Right ventricle myocardium superior (tissue), 1 donor: Measurements from ENCODE around the gene FBXO48. TPM values are rescaled to one million over a fixed set of nuclear protein-coding genes. Genes with fewer than 3 reads are reported as not detected.
A peak's percentile ranks its signal among the peaks of the same experiment; 100 is the strongest.
"Not testable (repeated sequence)": the region's sequence is repeated elsewhere in the genome, so short reads cannot be mapped to it uniquely, and the experiment has no call there.

ENCODE experiments used
- ATAC-seq: fragments of 200-7000 bp; cut with Tn5 transposase; one replicate; pipeline ENCODE4 v1.9.1; 2020; ENCODE audit warnings: mild to moderate bottlenecking; ENCODE audit not compliant: poor library complexity
- DNase-seq: peaks from one replicate; pipeline ENCODE4 v3.0.0-alpha.2; 2020
- intact Hi-C: fragments of 100-400 bp; cut with DNase I; formaldehyde crosslinking; loops from one replicate; pipeline ENCODE4 v1.11.2; 2022
- long read RNA-seq: library from polyadenylated mRNA; unstranded; transcript quantifications from one replicate; pipeline ENCODE4 v2.0.0, GENCODE V29; 2021
- total RNA-seq: library from RNA; stranded (reverse); fragmentation: NEBNext Ultra II Directional; extraction: Animal tissue kit (Norgen Biotek cat#: 25700); gene quantifications from one replicate; pipeline ENCODE4 v1.2.1, GENCODE V29; 2021
- donor health status: DM: no; HTN: yes; CAD: no; lungs with severe emphysema.

The FBXO48 gene, protein sequence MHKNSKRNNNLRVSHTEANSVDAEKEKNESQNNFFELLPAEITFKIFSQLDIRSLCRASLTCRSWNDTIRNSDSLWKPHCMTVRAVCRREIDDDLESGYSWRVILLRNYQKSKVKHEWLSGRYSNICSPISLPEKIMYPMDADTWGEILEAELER
- 1.1 TPM for total RNA-seq
- long read RNA-seq, full-length matches to known transcripts = 1 of 4 reads
- long read RNA-seq, partial matches to known transcripts = 1 of 4 reads
- long read RNA-seq, other reads (novel, unspliced or antisense) = 2 of 4 reads

DNA sequence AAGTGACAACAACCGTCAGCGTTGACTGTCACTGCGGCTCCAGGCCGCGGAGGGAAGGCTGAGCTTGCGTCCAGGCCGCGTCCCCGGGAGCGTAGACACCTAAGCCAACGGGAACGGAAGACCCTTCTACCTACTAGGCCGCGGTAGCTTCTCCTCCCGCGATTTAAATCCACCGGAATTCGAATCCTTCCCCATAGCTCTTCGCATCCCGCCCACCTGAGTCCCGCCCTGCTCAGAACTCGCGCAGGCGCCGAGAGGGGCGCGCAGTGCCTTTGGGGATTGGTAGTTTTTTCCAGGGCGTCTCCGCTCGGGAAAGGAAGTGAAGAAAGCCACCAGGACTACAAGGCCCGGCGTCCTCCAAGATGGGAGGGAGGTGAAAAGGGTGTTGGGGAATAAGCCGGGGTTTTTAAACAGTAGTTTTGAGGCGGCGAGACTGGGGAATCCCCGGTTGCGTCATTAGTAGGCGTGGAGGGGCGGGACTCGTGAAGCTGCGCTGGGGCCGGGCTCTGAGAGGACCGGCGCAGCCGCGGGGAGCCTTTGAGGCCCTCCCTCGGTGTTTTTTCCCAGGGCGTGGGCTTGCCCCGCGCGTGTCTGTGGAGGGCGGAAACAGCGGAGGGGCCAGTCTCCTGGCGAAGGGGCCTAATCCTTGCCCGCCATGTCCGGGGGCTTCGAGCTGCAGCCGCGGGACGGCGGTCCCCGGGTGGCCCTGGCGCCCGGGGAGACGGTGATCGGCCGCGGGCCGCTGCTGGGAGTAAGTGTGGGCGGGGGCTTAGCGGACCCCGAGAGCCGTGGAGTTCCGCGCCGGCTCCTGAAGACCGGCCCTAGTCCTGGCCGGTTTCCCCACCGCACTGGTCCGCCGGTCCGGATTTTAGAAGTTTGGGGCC, at the start of gene FBXO48, which contains the start of gene APLF:
TSS of gene FBXO48 (minus strand) at position 218 of the 884 bp plus-strand sequence. CDS start 2,149 bp downstream, outside the sequence.
TSS of gene APLF (plus strand) at position 509 of the 884 bp plus-strand sequence. CDS start at position 656, 147 bp downstream.
- ATAC-seq = peak; percentile 98
- intact Hi-C loops = loop anchor here (10.0 kb wide), 1 partner anchor 457 kb away; no protein-coding TSS in a partner anchor

DNA sequence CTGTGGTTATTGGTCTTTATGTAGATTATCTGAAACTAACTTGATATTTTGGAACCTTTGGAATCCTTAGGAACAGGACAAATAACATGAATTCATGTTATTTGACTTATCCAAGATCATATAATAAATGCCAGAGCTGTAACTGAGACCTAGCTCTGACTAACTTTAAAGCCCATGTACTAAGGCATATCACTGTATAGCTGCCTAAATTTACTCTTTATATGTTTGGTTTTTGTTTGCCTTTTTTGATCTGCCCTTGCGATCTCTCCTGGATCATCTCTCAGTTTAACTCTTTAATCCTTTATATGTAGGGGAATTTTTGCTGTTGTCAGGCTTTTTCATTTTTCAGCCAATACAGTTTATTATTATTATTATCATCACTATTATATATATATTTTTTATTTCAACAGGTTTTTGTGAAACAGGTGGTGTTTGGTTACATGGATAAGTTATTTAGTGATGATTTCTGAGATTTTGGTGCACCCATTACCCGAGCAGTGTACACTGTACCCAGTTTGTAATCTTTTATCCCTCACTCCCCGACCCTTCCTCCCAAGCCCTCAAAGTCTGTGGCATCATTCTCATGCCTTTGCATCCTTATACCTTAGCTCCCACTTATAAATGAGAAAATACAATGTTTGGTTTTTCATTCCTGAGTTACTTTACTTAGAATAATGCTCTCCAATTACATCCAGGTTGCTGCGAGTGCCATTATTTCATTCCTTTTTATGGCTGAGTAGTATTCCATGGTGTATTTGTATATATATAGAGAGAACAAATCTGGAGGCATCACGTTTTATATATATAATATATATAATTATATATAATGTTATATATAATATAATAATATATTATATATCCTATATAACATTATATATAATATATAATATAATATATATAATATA, 49.2 kb upstream of the FBXO48 start:
- intact Hi-C loops = no loop called here
- DNase-seq (no peak), ATAC-seq (no peak)

More for the DNA sequence above, at the start of gene FBXO48, which contains the start of gene APLF:
- DNase-seq = peak; percentile 98

DNA sequence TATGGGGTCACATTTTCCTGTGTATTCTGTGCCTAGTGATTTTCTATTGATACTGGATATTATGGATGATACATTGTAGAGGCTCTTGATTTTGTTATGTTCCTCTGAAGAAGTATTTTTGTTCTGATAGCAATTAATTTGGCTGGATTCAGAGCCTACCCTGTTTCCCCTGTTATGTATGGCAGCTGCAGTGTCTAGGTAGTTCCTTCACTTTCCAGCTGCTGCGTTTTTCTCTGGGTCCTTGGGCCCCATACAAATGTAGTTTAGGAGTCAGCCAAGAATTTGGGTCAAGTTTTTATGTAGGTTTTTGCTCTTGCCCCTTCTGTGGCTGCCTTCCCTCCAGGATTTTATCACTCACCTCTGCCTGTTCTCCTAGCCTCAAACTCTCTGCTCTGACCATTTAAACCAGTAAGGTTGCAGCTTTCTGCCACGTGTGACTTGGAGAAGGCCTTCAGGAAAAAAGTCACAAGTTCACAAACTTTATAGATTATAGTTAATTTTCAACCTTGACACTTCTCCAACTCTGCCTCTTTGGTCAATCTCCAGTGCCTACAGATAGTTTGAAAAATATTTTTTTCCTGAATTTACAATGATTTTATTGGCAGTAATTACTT, 47.3 kb upstream of the FBXO48 start:
- no peak for DNase-seq
- intact Hi-C loops = no loop called here
- no peak for ATAC-seq

DNA sequence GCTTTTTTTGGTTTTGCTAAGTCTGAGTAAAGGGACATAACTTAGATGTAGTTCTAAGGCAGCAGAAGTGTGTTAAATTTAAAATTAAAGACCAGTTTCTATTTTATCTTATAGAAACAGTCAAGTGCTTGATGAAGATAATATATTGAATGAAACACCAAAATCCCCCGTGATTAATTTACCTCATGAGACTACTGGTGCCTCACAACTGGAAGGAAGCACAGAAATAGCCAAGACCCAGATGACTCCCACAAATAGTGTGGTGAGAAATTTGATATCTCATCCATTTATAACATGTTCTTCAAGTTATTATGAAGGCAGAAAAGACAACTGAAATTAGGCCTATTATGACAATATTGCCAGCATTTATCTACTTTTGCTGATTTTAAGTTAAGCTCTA, 45.9 kb upstream of the FBXO48 start:
- DNase-seq = no peak
- no peak for ATAC-seq
- intact Hi-C loops = no loop called here

GRCh38 chr2:68512326-68512725, 45.2 kb upstream of the FBXO48 start:
- ATAC-seq (no peak), DNase-seq (no peak)
- intact Hi-C loops = no loop called here

DNA sequence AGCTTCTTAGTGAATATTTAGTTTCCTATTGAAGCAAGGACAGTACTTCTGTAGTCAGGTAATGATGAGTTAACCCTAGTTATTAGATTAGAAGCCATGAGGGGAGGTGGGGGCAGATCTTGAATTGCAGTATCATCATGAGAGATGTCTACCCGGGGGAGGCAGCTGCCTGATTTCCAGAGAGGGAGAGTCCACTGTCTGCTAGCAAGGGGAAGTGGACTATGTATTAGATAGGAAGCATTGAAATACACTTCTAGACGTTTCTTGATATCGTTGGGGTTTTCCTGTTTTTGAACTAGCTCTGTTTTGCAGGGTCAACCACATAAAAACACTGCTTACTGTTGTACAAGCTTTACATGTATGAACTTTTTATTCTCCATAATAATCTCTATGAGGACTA, 39.1 kb upstream of the FBXO48 start:
- intact Hi-C loops = no loop called here
- ATAC-seq (no peak), DNase-seq (no peak)

DNA sequence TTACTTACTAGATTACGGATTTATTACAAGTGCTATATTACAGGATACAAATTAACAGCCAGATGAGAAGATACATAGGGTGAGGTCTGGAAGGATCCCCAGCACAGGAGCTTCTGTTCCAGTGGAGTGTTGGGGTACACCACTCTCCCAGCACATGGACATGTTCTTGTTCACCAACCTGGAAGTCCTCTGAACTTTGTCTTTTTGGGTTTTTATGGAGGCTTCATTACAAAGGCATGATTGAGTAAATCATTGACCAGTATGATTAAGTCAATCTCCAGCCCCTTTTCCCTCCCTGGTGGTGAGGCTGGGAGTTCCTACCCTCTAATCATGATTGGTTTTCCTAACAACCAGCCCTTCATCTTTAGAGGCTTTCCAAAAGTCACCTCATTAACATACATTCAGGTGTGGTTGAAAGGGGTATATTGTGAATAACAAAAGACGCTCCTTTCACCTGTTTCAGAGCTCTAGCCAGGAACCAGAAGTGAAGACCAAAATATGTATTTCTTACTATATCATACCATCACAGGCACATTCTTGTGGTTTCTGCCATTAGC, 38.6 kb upstream of the FBXO48 start:
- ATAC-seq = no peak
- no peak for DNase-seq
- intact Hi-C loops = no loop called here

DNA sequence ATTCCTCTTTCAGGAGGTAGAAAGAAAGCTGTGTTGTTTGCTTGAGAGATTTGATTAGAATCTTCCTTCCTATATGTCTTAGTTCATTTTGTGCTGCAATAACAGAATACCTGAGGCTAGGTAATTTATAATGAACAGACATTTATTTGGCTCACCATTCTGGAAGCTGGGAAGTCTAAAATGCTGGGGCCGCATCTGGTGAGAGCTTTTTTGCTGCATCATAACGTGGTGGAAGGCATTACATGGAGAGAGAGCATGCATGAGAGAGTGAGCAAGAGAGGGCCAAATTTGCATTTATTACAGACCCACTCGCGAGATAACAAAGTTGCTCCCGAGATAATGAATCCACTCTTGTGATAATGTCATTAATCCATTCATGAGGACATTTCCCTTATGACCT, 34.7 kb upstream of the FBXO48 start:
- intact Hi-C loops = no loop called here
- ATAC-seq (no peak), DNase-seq (no peak)

GRCh38 chr2:68500649-68501048, 33.6 kb upstream of the FBXO48 start:
- intact Hi-C loops = no loop called here
- ATAC-seq = no peak
- DNase-seq = no peak

DNA sequence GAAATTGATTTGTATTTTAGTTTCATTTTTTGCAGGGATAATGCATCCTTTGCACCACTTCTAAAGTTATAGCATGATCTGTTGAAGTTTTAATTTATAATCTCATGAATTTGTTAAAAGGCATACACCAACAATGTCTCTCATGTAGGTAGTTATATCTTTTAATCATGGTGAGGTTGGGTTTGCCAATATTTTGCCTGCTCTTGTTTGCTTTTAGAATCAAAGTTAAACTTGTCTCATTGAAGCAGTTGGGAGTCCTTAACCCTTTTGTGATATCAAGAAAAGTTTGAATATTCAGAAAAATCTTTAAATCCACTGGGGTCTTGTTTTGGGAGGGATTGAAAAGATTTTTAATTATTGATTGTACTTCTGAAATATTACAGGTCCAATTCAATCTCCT, 32.0 kb upstream of the FBXO48 start:
- DNase-seq (no peak), ATAC-seq (no peak)
- intact Hi-C loops = loop anchor here (10.0 kb wide), 1 partner anchor 426 kb away; no protein-coding TSS in a partner anchor

GRCh38 chr2:68491582-68491981, 24.5 kb upstream of the FBXO48 start:
- no peak for ATAC-seq
- no peak for DNase-seq
- intact Hi-C loops = loop anchor here (10.0 kb wide), 1 partner anchor 433 kb away; no protein-coding TSS in a partner anchor

DNA sequence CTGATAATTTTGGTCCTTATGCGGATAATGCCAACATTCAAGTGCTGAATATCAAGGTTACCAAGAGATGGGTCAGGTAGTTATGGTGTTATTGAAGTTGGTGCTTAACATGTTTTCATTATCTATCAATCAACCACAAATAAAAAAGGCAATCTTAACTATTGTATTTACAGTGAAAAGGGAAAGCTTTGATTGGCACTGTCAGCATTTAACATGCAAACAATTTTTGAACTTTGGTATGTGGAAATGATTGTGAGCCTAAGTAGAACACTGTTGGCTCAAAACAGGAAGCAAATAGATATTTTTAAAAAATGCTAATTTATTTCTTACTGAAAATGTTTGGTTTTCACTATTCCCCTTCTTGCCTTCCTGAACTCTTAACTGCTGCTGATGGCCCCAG, 22.2 kb upstream of the FBXO48 start:
- no peak for DNase-seq
- no peak for ATAC-seq
- intact Hi-C loops = loop anchor here (10.0 kb wide), 1 partner anchor 226 kb away; no protein-coding TSS in a partner anchor

- ATAC-seq, DNase-seq: not testable (repeated sequence)
- intact Hi-C loops = loop anchor here (10.0 kb wide), 1 partner anchor 226 kb away; no protein-coding TSS in a partner anchor
Observed at GRCh38 chr2:68488605-68489004, 21.5 kb upstream of the FBXO48 start.

DNA sequence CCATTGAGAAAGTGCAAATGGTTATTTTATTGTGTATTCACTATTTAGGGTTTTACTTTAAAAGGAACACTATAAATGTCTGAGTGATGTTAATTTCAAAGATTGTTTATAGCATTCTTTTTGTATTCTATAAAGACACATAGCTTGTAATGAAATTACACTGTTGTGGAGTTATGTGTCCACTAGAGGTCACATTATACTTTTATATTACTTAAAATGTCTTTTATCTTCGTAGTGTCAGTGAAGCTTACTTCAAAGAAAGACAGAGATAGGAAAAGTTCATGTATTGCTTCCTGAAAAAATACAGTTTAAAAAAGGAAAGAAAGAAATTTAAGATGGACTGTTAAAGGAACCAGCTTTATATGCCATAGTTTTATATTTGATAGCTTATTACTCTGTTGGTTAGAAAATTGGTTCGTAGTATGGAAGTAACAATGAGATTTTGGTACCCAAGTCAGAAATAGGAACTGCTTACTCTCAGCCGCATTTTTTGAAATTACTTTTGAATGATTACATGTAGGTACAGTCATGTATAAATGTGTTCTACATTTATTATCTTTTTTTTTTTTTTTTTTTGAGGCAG, 20.8 kb upstream of the FBXO48 start:
- no peak for ATAC-seq
- intact Hi-C loops = loop anchor here (10.0 kb wide), 1 partner anchor 227 kb away; no protein-coding TSS in a partner anchor
- no peak for DNase-seq

DNA sequence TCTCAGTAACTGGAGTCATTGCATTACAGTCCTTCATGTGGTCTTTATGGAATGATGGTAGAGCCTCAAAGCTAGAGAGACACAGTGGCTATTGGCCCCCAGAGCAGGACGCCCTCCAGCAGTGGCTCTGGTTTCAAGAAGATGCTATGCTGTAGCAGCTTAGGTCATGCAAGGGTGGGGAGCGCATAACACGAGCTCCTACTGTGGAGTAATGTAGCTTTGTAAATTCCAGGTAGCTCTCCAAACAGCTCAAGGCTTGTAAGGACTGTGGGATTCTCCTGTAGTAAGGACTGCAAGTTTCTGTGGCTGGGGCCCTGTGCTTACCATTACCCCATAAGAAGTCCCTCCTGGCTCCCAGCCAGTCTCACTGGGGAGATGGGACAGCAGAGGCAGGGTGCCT, 15.9 kb upstream of the FBXO48 start:
- intact Hi-C loops = loop anchor here (10.0 kb wide), 1 partner anchor 232 kb away; no protein-coding TSS in a partner anchor
- DNase-seq (no peak), ATAC-seq (no peak)

GRCh38 chr2:68482296-68482820, 15.3 kb upstream of the FBXO48 start:
- no peak for DNase-seq
- ATAC-seq = no peak
- intact Hi-C loops = loop anchor here (10.0 kb wide), 1 partner anchor 232 kb away; no protein-coding TSS in a partner anchor

GRCh38 chr2:68478688-68479087, 11.6 kb upstream of the FBXO48 start:
- ATAC-seq (no peak), DNase-seq (no peak)
- intact Hi-C loops = no loop called here
